Liver (tissue), 9 donors: ENCODE data around the gene MYO6. TPM values are rescaled to one million over a fixed set of nuclear protein-coding genes. Genes with fewer than 3 reads are reported as not detected.

Experiments
- DNase-seq: peaks from one replicate; pipeline ENCODE4 v3.0.0-alpha.2; 2017; ENCODE audit warnings: low spot score
- H3K27ac ChIP-seq, 2 donors: one replicate each; pipeline ENCODE4 v1.7.0; 2013; ENCODE audit warnings: inconsistent platforms in 2 of 2, low read length in 2 of 2, control low read depth in 1 of 2, low read depth in 1 of 2, mild to moderate bottlenecking in 1 of 2
- H3K27me3 ChIP-seq, 4 donors: one replicate each; pipeline versions ENCODE4 v1.6.1 to v1.7.0; 2013; ENCODE audit warnings: low read length in 3 of 4, inconsistent platforms in 1 of 4, mild to moderate bottlenecking in 1 of 4, moderate library complexity in 1 of 4; ENCODE audit not compliant: control insufficient read depth in 4 of 4, insufficient read depth in 4 of 4
- H3K36me3 ChIP-seq, 4 donors: one replicate each; pipeline versions ENCODE4 v1.6.1 to v1.7.0; 2013; ENCODE audit warnings: low read length in 3 of 4, mild to moderate bottlenecking in 3 of 4, low read depth in 1 of 4, moderate library complexity in 1 of 4; ENCODE audit not compliant: control insufficient read depth in 4 of 4, insufficient read depth in 3 of 4
- H3K4me1 ChIP-seq, 4 donors: one replicate each; pipeline versions ENCODE4 v1.6.1 to v1.7.0; 2013; ENCODE audit warnings: low read length in 3 of 4, mild to moderate bottlenecking in 3 of 4, moderate library complexity in 1 of 4; ENCODE audit not compliant: control insufficient read depth in 4 of 4, insufficient read depth in 4 of 4
- H3K4me3 ChIP-seq, 3 donors: one replicate each; pipeline versions ENCODE4 v1.6.1 to v1.7.0; 2013; ENCODE audit warnings: low read length in 3 of 3, control low read depth in 1 of 3, low read depth in 1 of 3, mild to moderate bottlenecking in 1 of 3
- H3K9ac ChIP-seq, 2 donors: one replicate each; pipeline ENCODE4 v1.7.0; 2013; ENCODE audit warnings: low read length in 2 of 2, mild to moderate bottlenecking in 2 of 2, moderate library complexity in 2 of 2, control low read depth in 1 of 2, low read depth in 1 of 2
- H3K9me3 ChIP-seq, 4 donors: one replicate each; pipeline versions ENCODE4 v1.6.1 to v1.7.0; 2013; ENCODE audit warnings: low read length in 3 of 4; ENCODE audit not compliant: control insufficient read depth in 4 of 4
- CTCF ChIP-seq: fragments of 150-350 bp; IDR thresholded peaks from 2 replicates; pipeline ENCODE4 v1.5.1; 2017; ENCODE audit warnings: improper control_type of control experiment, low read depth, low read length; ENCODE audit not compliant: missing input control
- EGR1 ChIP-seq, 2 donors: IDR thresholded peaks; 2 replicates each; pipeline ENCODE4 v1.6.1; 2016 to 2018; ENCODE audit warnings: antibody characterized with exemption in 2 of 2, low read depth in 2 of 2
- FOXA1 ChIP-seq: IDR thresholded peaks from 2 replicates; pipeline ENCODE4 v1.6.1; 2016; ENCODE audit warnings: antibody characterized with exemption
- FOXA2 ChIP-seq: IDR thresholded peaks from 2 replicates; pipeline ENCODE4 v1.6.1; 2016; ENCODE audit warnings: antibody characterized with exemption
- GABPA ChIP-seq, 2 donors: IDR thresholded peaks in 1 of 2; conservative IDR thresholded peaks in 1 of 2; 2 replicates each; pipeline ENCODE4 v1.6.1; 2016; ENCODE audit warnings: antibody characterized with exemption in 2 of 2, mild to moderate bottlenecking in 1 of 2, moderate library complexity in 1 of 2
- HNF4A ChIP-seq, 2 donors: conservative IDR thresholded peaks; 2 replicates each; pipeline ENCODE4 v1.6.1; 2016; ENCODE audit warnings: antibody characterized with exemption in 2 of 2, mild to moderate bottlenecking in 2 of 2
- HNF4G ChIP-seq: IDR thresholded peaks from 2 replicates; pipeline ENCODE4 v1.6.1; 2016; ENCODE audit warnings: antibody characterized with exemption
- JUND ChIP-seq, 2 donors: IDR thresholded peaks; 2 replicates each; pipeline ENCODE4 v1.6.1; 2016; ENCODE audit warnings: antibody characterized with exemption in 2 of 2
- NR2F2 ChIP-seq: IDR thresholded peaks from 2 replicates; pipeline ENCODE4 v1.6.1; 2016; ENCODE audit warnings: antibody characterized with exemption
- RAD21 ChIP-seq, 2 donors: IDR thresholded peaks; 2 replicates each; pipeline ENCODE4 v1.6.1; 2016; ENCODE audit warnings: antibody characterized with exemption in 2 of 2, mild to moderate bottlenecking in 2 of 2
- REST ChIP-seq: IDR thresholded peaks from 2 replicates; pipeline ENCODE4 v1.6.1; 2016; ENCODE audit warnings: antibody characterized with exemption, mild to moderate bottlenecking
- RXRA ChIP-seq, 2 donors: IDR thresholded peaks; 2 replicates each; pipeline ENCODE4 v1.6.1; 2017 to 2018; ENCODE audit warnings: antibody characterized with exemption in 2 of 2, mild to moderate bottlenecking in 1 of 2
- SP1 ChIP-seq: IDR thresholded peaks from 2 replicates; pipeline ENCODE4 v1.6.1; 2018; ENCODE audit warnings: antibody characterized with exemption, mild to moderate bottlenecking
- TAF1 ChIP-seq: conservative IDR thresholded peaks from 2 replicates; pipeline ENCODE4 v1.6.1; 2016; ENCODE audit warnings: antibody characterized with exemption, mild to moderate bottlenecking
- YY1 ChIP-seq: IDR thresholded peaks from 2 replicates; pipeline ENCODE4 v1.6.1; 2016; ENCODE audit warnings: antibody characterized with exemption, mild to moderate bottlenecking
- polyA plus RNA-seq, 2 donors: library from polyadenylated mRNA; stranded (reverse) in 1 of 2; unstranded in 1 of 2; fragments of 200-250 nt in 1 of 2; fragments of >200 nt in 1 of 2; fragmentation: Nextera tagmentation in 1 of 2; extraction: Ambion mirVana in 1 of 2; gene quantifications; one replicate each; pipeline versions ENCODE4 v1.2.1 to v1.2.3, GENCODE V29; 2013 to 2015
- total RNA-seq, 2 donors: library from RNA; depleted of rRNA; stranded (reverse); fragments of >200 nt; gene quantifications; one replicate each; pipeline ENCODE4 v1.2.3, GENCODE V29; 2014
- TF ChIP-seq, protein P1 (sequence below): IDR thresholded peaks from 2 replicates; pipeline ENCODE4 v1.6.1; 2016; ENCODE audit warnings: antibody characterized with exemption
- TF ChIP-seq, protein P2 (sequence below): IDR thresholded peaks from 2 replicates; pipeline ENCODE4 v1.6.1; 2016; ENCODE audit warnings: antibody characterized with exemption
- TF ChIP-seq, protein P3 (sequence below): IDR thresholded peaks from 2 replicates; pipeline ENCODE4 v1.6.1; 2016; ENCODE audit warnings: antibody characterized with exemption
- donor health status: healthy.
- donor health status: healthy.
- donor health status: healthy.
- donor health status: healthy.
- donor health status: healthy.

Gene MYO6
- total and polyA plus RNA-seq, 4 donors: 6.5 to 18.3 (median 12.7) TPM

- no peak for TF ChIP-seq JUND (IDR thresholded peaks at IDR 0.05)
- no peak for TF ChIP-seq YY1
- no peak for TF ChIP-seq HNF4A (conservative IDR thresholded peaks at IDR 0.05)
These were observed 164.0 kb downstream of the MYO6 start (continued) for GRCh38 chr6:75913040-75913439.

GRCh38 chr6:75922226-75922625 lies 173.2 kb downstream of the MYO6 start:
- Histone ChIP-seq H3K27ac (no peak overlapping the region), H3K4me1 (no peaks in the 10 kb centered on the region), H3K9ac (no peak overlapping the region), H3K9me3 (no peaks in the 10 kb centered on the region), H3K27me3 (no peaks in the 10 kb centered on the region), H3K36me3 (peaks cover 0 to 2% (median 0%) of the 10 kb centered on the region in 4 donors), H3K4me3 (no peak overlapping the region)
- no peak for TF ChIP-seq RXRA (IDR thresholded peaks at IDR 0.05)
- TF ChIP-seq FOXA1: no peak
- no peak for TF ChIP-seq FOXA2
- no peak for TF ChIP-seq NR2F2
- no peak for TF ChIP-seq REST
- TF ChIP-seq HNF4A (conservative IDR thresholded peaks at IDR 0.05): no peak
- TF ChIP-seq, protein P1, sequence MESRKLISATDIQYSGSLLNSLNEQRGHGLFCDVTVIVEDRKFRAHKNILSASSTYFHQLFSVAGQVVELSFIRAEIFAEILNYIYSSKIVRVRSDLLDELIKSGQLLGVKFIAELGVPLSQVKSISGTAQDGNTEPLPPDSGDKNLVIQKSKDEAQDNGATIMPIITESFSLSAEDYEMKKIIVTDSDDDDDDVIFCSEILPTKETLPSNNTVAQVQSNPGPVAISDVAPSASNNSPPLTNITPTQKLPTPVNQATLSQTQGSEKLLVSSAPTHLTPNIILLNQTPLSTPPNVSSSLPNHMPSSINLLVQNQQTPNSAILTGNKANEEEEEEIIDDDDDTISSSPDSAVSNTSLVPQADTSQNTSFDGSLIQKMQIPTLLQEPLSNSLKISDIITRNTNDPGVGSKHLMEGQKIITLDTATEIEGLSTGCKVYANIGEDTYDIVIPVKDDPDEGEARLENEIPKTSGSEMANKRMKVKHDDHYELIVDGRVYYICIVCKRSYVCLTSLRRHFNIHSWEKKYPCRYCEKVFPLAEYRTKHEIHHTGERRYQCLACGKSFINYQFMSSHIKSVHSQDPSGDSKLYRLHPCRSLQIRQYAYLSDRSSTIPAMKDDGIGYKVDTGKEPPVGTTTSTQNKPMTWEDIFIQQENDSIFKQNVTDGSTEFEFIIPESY: no peak
- no peak for TF ChIP-seq TAF1
- TF ChIP-seq, protein P2, sequence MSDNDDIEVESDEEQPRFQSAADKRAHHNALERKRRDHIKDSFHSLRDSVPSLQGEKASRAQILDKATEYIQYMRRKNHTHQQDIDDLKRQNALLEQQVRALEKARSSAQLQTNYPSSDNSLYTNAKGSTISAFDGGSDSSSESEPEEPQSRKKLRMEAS: no peak
- no peak for TF ChIP-seq CTCF
- TF ChIP-seq EGR1 (IDR thresholded peaks at IDR 0.05; ENCODE audit: low read depth in 2 of 2): no peak
- TF ChIP-seq YY1: no peak
- TF ChIP-seq RAD21 (IDR thresholded peaks at IDR 0.05): no peak
- no peak for TF ChIP-seq GABPA (IDR thresholded peaks at IDR 0.05 in 1 of 2, conservative IDR thresholded peaks at IDR 0.05 in 1 of 2)
- TF ChIP-seq SP1: no peak
- TF ChIP-seq, protein P3, sequence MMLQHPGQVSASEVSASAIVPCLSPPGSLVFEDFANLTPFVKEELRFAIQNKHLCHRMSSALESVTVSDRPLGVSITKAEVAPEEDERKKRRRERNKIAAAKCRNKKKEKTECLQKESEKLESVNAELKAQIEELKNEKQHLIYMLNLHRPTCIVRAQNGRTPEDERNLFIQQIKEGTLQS: no peak
- TF ChIP-seq JUND (IDR thresholded peaks at IDR 0.05): no peak
- no peak for TF ChIP-seq HNF4G
- DNase-seq: no peak
